Right cardiac atrium (tissue), 5 donors: Measurements from ENCODE around the gene ZNF408. TPM values are rescaled to one million over a fixed set of nuclear protein-coding genes. Genes with fewer than 3 reads are reported as not detected.
A peak's percentile ranks its signal among the peaks of the same experiment; 100 is the strongest.

Experiments used
- ATAC-seq, 2 donors: fragments of 200-7000 bp; cut with Tn5 transposase; one replicate each; pipeline versions ENCODE4 v1.8.0 to v1.9.1; 2020; ENCODE audit warnings: moderate library complexity in 2 of 2, mild to moderate bottlenecking in 1 of 2
- DNase-seq, 3 donors: peaks; one replicate each; pipeline ENCODE4 v3.0.0-alpha.2; 2020
- H3K27ac ChIP-seq: one replicate; pipeline ENCODE4 v1.5.1; 2013; ENCODE audit warnings: mild to moderate bottlenecking, low read length, control low read depth, moderate library complexity
- H3K27me3 ChIP-seq: one replicate; pipeline ENCODE4 v1.6.1; 2013; ENCODE audit not compliant: control insufficient read depth, insufficient read depth
- H3K4me1 ChIP-seq: one replicate; pipeline ENCODE4 v1.6.1; 2013; ENCODE audit warnings: low read length; ENCODE audit not compliant: control insufficient read depth, insufficient read depth
- H3K4me3 ChIP-seq: one replicate; pipeline ENCODE4 v1.5.1; 2013; ENCODE audit warnings: low read length, control low read depth
- H3K9me3 ChIP-seq: one replicate; pipeline ENCODE4 v1.6.1; 2013; ENCODE audit warnings: low read length; ENCODE audit not compliant: control insufficient read depth
- WGBS: extraction: QIAGEN DNeasy Blood & Tissue Kit; methylation state at CpG from one replicate; pipeline ENCODE4 v1.1.7; 2013; 5-methylcytosine and 5-hydroxymethylcytosine counted together
- intact Hi-C, 4 donors: fragments of 100-400 bp; cut with DNase I; formaldehyde crosslinking; loops; one replicate each; pipeline versions ENCODE4 v1.11.0 to v1.14.0; 2022 to 2023
- long read RNA-seq, 4 donors: library from polyadenylated mRNA; unstranded; transcript quantifications; one replicate each; pipeline ENCODE4 v2.0.0, GENCODE V29; 2020 to 2021
- polyA plus RNA-seq: library from polyadenylated mRNA; stranded (reverse); fragments of 200-250 nt; gene quantifications from one replicate; pipeline ENCODE4 v1.2.3, GENCODE V29; 2013
- total RNA-seq, 4 donors: library from RNA; stranded (reverse); fragmentation: NEBNext Ultra II Directional; extraction: Animal tissue kit (Norgen Biotek cat#: 25700); gene quantifications; one replicate each; pipeline ENCODE4 v1.2.1, GENCODE V29; 2021
- donor health status: healthy with polysubstance abuse.
- donor health status: DM: no; HTN: yes; CAD: no.
- donor health status: DM: no; HTN: no; CAD: no.
- donor health status: DM: no; HTN: yes; CAD: no; lungs with severe emphysema.
- donor health status: DM: yes; HTN: yes; CAD: no.

ZNF408 gene
- total RNA-seq (1 to 10 TPM; 5.8 to 8.8 (median 7.5) TPM), polyA plus RNA-seq (5.9 TPM)
- long read RNA-seq, donor 1, transcript ZNF408-201 (5 exons, 2,442 nt), result major isoform, 21 of 22 reads
- long read RNA-seq, donor 1, partial matches to known transcripts, result 0 of 22 reads
- long read RNA-seq, donor 1, other reads (novel, unspliced or antisense), result 1 of 22 reads
- long read RNA-seq, donor 2, transcript ZNF408-201 (5 exons, 2,442 nt), result major isoform, 11 of 13 reads
- long read RNA-seq, donor 2, partial matches to known transcripts, result 0 of 13 reads
- long read RNA-seq, donor 2, other reads (novel, unspliced or antisense), result 1 of 13 reads
- long read RNA-seq, donor 3, transcript ZNF408-201 (5 exons, 2,442 nt), result major isoform, 39 of 53 reads
- long read RNA-seq, donor 3, partial matches to known transcripts, result 8 of 53 reads
- long read RNA-seq, donor 3, other reads (novel, unspliced or antisense), result 6 of 53 reads
- long read RNA-seq, donor 4, transcript ZNF408-201 (5 exons, 2,442 nt), result major isoform, 12 of 13 reads
- long read RNA-seq, donor 4, partial matches to known transcripts, result 0 of 13 reads
- long read RNA-seq, donor 4, other reads (novel, unspliced or antisense), result 1 of 13 reads

DNA sequence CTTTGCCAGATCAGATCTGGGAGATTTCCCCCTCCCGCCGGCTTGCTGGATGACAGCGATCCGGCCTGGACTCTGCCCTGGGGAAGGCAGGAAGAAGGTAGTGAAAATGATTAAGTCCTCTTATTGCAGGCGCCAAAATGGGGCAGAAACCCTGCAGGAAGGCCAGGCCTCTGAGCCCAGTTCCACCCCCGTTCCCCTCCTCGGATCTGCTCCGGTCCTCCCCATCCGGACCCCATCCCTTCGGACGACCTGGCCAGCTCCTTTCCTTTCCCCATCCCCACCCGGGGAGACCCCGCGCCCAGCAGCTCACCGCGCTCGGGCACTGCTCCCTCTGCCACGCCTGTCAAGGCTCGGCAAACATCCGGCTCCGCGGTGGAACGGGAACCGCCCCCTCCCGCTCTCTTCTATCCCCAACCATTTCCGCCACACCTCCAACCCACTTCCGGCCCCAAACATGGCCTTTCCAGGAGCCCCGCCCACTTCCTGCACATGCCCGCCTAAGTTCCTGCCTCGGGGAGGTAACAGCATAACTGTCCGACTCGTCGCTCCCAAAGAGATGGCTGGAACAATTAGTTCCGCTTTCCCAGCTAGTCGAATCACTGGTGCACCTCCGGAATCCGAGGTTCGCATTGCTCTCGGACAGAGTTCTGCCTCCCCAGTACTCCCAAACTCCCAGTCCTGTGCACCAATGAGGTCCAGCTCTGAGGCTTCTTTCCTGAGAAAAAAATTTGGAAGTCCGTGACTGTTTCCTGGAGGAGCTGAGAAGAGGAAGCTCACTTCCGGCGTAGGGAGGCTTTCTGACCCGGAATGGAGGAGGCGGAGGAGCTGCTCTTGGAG, at the start of gene ZNF408, which contains the start of gene ARHGAP1:
ZNF408 (plus strand) TSS at position 791 of the 837 bp plus-strand sequence; CDS start at position 808, 17 bp downstream.
ARHGAP1 (minus strand) TSS at position 379 of the 837 bp plus-strand sequence. CDS start 4,512 bp downstream, outside the sequence.
- intact Hi-C loops, result no loop called here
- peak; percentile 95 to 96 for ATAC-seq
- Histone ChIP-seq H3K4me3 (peak within 1 kb of the TSS; percentile 91), H3K27ac (peak within 1 kb of the TSS; percentile 95), H3K4me1 (peaks cover 16% of the 10 kb centered on the region), H3K27me3 (no peaks in the 10 kb centered on the region), H3K9me3 (no peaks in the 10 kb centered on the region)
- WGBS, result under 1% methylated on average over 44 of the region's 44 CpGs
- DNase-seq, result peak; percentile 99 to 100 (median 100)

DNA sequence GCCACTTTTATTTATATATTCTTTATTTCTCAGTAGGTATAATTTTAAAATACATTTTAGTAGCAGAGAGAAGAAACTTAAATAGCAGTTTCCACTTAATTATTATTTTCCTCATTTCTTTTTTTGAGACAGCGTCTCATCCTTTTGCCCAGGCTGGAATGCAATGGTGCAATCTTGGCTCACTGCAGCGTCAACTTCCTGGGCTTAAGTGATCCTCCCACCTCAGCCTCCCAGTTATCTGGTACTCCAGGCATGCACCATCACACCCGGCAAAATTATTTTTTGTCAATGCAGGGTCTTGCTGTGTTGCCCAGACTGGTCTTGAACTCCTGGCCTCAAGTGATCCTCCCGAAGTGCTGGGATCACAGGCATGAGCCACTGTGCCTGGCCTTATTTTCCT, 45.2 kb upstream of the ZNF408 start:
- no peak overlapping the region for H3K27ac ChIP-seq
- intact Hi-C loops, result loop anchor here in 1 of 4 donors (5.0 kb wide), 1 partner anchor 42 kb away; no protein-coding TSS in a partner anchor
- 75% methylated on average over 4 of the region's 4 CpGs for WGBS

DNA sequence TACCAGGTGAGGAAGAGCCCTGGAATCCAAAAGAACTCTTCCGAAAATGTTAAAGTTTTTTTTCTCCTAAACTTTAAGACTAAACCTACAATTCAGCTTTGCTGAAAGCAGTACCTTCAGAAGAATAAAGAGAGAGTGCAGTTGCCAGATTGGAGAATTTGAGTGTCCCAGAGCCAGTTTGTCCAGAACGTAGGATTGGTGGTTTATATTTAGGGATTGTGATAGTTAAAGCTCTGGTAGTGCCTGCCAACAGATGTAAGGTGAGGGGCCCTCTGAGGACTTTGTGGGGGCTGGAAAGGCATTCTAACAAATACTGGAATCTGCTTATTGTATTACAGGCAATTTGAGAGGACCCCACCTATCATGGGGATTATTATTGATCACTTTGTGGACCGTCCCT, 43.6 kb upstream of the ZNF408 start:
- DNase-seq (no peak), ATAC-seq (peak in 1 of 2 donors; percentile 44)
- WGBS, result 77% methylated on average over 3 of the region's 3 CpGs
- intact Hi-C loops, result loop anchor here in 1 of 4 donors (5.0 kb wide), 1 partner anchor 40 kb away; no protein-coding TSS in a partner anchor
- Histone ChIP-seq H3K27me3 (no peaks in the 10 kb centered on the region), H3K4me3 (no peak overlapping the region), H3K9me3 (no peaks in the 10 kb centered on the region), H3K4me1 (peaks cover 2% of the 10 kb centered on the region), H3K27ac (peak overlapping the region; percentile 74)

More for the DNA sequence above, 45.2 kb upstream of the ZNF408 start:
- Histone ChIP-seq H3K4me1 (peaks cover 2% of the 10 kb centered on the region), H3K4me3 (no peak overlapping the region), H3K27me3 (no peaks in the 10 kb centered on the region), H3K9me3 (no peaks in the 10 kb centered on the region)
- no peak for DNase-seq
- ATAC-seq, result no peak

DNA sequence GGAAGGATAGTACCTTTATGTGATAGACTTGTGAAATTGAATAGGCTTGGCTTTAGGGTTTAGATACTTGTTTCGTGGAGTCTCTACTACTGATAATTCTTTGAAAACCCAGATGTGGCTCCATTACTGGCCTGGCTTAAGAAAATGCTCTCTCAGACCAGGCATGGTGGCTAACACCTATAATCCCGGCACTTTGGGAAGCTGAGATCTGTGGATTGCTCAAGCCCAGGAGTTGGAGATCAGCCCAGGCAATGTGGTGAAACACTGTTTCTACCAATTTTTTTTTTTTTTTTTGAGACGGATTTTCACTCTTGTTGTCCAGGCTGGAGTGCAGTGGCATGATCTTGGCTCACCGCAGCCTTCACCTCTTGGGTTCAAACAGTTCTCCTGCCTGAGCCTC, 42.6 kb upstream of the ZNF408 start:
- intact Hi-C loops, result loop anchor here in 1 of 4 donors (5.0 kb wide), 1 partner anchor 39 kb away; no protein-coding TSS in a partner anchor
- peak overlapping the region; percentile 48 for H3K27ac ChIP-seq
- ATAC-seq, result peak; percentile 65 to 70

DNA sequence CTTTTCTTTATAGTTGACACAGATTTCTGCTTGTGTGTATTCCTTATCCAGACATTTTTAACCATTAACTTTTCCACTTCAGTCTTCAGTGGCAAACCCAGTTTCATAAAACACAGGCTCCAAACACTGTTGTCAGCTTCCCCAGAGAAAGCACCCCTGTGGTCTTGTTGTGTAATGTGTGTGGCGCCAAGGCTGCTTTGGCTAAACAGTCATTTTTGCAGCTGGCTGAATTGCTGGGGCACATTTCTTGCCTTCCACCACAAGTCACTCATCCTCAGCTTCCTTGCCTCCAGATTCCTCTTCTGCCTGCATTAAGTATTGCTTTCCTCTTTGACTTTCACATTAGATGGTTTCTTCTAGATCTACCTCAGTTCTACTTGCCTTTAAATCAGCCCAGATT, 40.9 kb upstream of the ZNF408 start:
- intact Hi-C loops, result loop anchor here in 1 of 4 donors (5.0 kb wide), 1 partner anchor 37 kb away; no protein-coding TSS in a partner anchor
- no peaks in the 10 kb centered on the region for H3K27me3 ChIP-seq
- H3K27ac ChIP-seq, result no peak overlapping the region
- DNase-seq (peak in 2 of 3 donors; percentile 65 to 87), ATAC-seq (peak; percentile 58 to 63)
- no peaks in the 10 kb centered on the region for H3K9me3 ChIP-seq
- H3K4me1 ChIP-seq, result peaks cover 6% of the 10 kb centered on the region
- no peak overlapping the region for H3K4me3 ChIP-seq
- WGBS, result 66% methylated on average over 1 of the region's 1 CpG

More for the DNA sequence above, 42.6 kb upstream of the ZNF408 start:
- Histone ChIP-seq H3K9me3 (no peaks in the 10 kb centered on the region), H3K4me3 (no peak overlapping the region), H3K4me1 (peaks cover 2% of the 10 kb centered on the region), H3K27me3 (no peaks in the 10 kb centered on the region)
- peak; percentile 75 to 89 (median 79) for DNase-seq
- 63% methylated on average over 4 of the region's 4 CpGs for WGBS

DNA sequence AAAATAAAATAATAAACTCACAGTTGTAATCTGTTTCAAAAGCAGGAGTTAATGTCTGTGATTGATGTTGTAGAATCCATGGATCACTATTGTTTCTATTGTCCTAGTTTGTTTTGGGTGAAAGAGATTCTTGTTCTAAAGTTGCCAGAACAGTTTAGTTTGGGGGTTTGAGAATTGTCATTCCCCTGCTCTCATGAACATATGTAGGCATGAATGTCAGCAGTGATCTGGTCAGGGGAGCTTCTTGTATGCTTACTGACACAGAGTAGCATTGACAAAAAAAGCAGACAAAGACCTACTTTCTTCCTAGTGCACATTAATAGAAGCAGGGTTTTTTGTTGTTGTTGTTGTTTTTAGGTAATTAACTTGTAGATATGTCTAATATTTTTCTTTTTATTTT, 39.0 kb upstream of the ZNF408 start:
- H3K27ac ChIP-seq, result no peak overlapping the region
- ATAC-seq, result no peak
- no peaks in the 10 kb centered on the region for H3K27me3 ChIP-seq
- H3K4me1 ChIP-seq, result peaks cover 9% of the 10 kb centered on the region
- intact Hi-C loops, result no loop called here
- no peak overlapping the region for H3K4me3 ChIP-seq
- DNase-seq, result no peak
- no peaks in the 10 kb centered on the region for H3K9me3 ChIP-seq

DNA sequence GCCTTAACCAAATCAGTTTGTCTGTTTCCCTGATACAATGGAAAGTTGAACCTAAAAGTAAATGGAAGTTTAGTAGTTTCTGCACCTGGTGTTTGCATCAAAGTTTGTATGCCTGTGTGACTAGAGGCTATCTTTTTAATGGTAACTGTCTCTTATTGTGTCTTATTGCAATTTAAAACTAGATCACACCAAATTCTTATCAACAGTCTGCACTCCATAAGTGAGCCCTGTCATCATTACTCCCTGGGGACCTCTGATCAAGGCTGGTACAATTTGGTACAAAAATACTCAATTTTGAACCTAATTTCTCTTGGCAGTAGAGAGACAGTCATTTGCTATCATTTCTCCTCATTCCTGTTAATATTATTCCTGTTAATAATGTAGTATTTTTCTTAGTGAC, 38.5 kb upstream of the ZNF408 start:
- no peaks in the 10 kb centered on the region for H3K27me3 ChIP-seq
- no peak overlapping the region for H3K4me3 ChIP-seq
- H3K4me1 ChIP-seq, result peaks cover 9% of the 10 kb centered on the region
- H3K9me3 ChIP-seq, result no peaks in the 10 kb centered on the region
- no peak for ATAC-seq
- H3K27ac ChIP-seq, result no peak overlapping the region
- no peak for DNase-seq
- intact Hi-C loops, result no loop called here

DNA sequence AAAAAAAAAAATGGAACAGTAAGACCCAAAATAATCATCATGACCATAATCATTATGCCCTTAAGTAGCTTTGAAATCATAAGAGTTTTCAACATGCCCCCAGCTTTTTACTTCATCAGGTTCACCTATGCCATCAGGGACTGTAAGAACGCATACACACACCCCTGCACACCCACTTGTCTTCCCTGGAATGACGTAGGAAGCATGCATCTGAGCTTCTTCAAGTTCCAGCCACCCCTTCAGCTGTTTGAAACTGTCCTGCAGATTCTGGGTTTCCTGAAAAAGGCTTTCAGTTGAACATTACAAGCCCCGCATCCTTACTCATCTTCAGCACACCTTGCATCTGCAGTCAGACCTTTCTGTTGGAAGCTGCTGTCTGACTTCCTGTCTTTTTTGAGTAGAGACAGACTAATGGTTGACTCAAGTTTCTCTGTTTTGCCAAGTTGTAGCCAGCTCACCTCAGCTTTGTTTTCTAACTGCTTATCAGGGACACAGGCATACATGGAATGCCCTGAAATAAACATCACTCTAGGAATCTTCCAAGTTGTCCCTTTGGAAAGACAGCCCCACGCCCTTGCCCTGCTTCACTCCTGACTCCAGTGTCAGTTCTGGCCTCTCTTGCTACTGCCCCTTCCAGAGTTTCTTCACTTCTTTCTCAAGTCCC, 37.4 kb upstream of the ZNF408 start:
- peaks cover 6% of the 10 kb centered on the region for H3K4me1 ChIP-seq
- intact Hi-C loops, result no loop called here
- no peak overlapping the region for H3K27ac ChIP-seq
- 83% methylated on average over 4 of the region's 4 CpGs for WGBS
- DNase-seq, result no peak
- no peak overlapping the region for H3K4me3 ChIP-seq
- no peak for ATAC-seq
- H3K27me3 ChIP-seq, result no peaks in the 10 kb centered on the region
- no peaks in the 10 kb centered on the region for H3K9me3 ChIP-seq

DNA sequence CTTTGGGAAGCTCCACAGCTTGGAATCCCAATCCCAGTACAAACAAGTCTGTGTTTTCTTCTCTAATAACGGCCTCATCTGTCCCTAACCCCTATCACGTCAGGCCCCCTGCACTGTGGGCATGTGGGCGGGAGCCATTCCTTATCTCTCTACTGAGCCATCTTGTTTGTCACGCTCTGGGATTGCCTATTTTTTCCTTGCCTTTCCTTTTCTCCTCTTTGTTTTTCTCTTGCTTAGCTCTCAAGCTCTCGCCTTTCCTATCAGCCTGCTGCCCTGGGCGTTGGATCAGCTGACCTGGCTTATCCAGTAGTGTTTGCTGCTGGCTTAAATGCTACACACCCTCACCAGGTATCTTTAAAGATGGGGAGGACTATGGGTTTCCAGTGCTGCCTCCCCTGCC, 36.2 kb upstream of the ZNF408 start:
- ATAC-seq, result no peak

DNA sequence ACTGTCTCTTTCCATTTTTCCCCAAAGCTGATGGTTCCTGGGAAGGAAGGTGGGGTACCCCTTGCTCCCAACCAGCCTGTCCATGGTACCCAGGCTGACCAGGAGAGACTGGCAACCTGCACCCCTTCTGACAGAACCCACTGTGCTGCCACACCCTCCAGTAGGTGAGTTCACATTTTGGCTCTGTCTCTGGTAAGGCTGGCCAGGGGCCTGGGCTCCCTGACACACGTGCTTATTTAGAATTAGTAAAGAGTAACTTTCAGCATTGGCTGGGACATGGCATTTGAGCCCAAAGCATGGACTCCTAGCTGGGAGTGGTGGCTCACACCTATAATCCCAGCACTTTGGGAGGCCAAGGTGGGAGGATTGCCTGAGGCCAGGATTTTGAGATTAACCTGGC, 35.5 kb upstream of the ZNF408 start:
- Histone ChIP-seq H3K27ac (peak overlapping the region; percentile 2), H3K27me3 (no peaks in the 10 kb centered on the region), H3K4me3 (no peak overlapping the region), H3K4me1 (peaks cover 6% of the 10 kb centered on the region), H3K9me3 (no peaks in the 10 kb centered on the region)
- WGBS, result 84% methylated on average over 1 of the region's 1 CpG
- no peak for ATAC-seq
- DNase-seq, result peak in 1 of 3 donors; percentile 27
- intact Hi-C loops, result no loop called here

More for the DNA sequence above, 36.2 kb upstream of the ZNF408 start:
- DNase-seq, result peak in 1 of 3 donors; percentile 65
- Histone ChIP-seq H3K9me3 (no peaks in the 10 kb centered on the region), H3K4me1 (peaks cover 6% of the 10 kb centered on the region), H3K4me3 (no peak overlapping the region), H3K27ac (peak overlapping the region; percentile 81), H3K27me3 (no peaks in the 10 kb centered on the region)
- intact Hi-C loops, result no loop called here
- WGBS, result 37% methylated on average over 6 of the region's 6 CpGs
